ENCODE results near the gene FMNL3.
"Not testable (repeated sequence)": the region's sequence is repeated elsewhere in the genome, so short reads cannot be mapped to it uniquely, and the experiment has no call there.

DNA sequence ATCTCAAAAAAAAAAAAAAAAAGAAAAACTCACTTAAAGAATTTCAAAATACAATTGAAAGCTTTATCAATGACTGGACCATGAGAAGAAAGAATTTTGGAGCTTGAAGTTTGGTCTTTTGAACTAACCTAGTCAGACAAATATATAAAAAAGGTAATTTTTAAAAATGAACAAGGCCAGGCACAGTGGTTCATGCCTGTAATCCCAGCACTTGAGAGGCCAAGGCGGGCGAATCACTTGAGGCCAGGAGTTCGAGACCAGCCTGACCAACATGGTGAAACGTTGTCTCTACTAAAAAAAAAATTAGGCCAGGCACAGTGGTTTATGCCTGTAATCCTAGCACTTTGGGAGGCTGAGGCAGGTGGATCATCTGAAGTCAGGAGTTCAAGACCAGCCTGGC, 96.4 kb downstream of the FMNL3 start:
- TF ChIP-seq, protein P1, sequence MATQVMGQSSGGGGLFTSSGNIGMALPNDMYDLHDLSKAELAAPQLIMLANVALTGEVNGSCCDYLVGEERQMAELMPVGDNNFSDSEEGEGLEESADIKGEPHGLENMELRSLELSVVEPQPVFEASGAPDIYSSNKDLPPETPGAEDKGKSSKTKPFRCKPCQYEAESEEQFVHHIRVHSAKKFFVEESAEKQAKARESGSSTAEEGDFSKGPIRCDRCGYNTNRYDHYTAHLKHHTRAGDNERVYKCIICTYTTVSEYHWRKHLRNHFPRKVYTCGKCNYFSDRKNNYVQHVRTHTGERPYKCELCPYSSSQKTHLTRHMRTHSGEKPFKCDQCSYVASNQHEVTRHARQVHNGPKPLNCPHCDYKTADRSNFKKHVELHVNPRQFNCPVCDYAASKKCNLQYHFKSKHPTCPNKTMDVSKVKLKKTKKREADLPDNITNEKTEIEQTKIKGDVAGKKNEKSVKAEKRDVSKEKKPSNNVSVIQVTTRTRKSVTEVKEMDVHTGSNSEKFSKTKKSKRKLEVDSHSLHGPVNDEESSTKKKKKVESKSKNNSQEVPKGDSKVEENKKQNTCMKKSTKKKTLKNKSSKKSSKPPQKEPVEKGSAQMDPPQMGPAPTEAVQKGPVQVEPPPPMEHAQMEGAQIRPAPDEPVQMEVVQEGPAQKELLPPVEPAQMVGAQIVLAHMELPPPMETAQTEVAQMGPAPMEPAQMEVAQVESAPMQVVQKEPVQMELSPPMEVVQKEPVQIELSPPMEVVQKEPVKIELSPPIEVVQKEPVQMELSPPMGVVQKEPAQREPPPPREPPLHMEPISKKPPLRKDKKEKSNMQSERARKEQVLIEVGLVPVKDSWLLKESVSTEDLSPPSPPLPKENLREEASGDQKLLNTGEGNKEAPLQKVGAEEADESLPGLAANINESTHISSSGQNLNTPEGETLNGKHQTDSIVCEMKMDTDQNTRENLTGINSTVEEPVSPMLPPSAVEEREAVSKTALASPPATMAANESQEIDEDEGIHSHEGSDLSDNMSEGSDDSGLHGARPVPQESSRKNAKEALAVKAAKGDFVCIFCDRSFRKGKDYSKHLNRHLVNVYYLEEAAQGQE (IDR thresholded peaks at IDR 0.05; ENCODE audit: low read depth, low read length), result not testable (repeated sequence)
- TF ChIP-seq, protein P2, sequence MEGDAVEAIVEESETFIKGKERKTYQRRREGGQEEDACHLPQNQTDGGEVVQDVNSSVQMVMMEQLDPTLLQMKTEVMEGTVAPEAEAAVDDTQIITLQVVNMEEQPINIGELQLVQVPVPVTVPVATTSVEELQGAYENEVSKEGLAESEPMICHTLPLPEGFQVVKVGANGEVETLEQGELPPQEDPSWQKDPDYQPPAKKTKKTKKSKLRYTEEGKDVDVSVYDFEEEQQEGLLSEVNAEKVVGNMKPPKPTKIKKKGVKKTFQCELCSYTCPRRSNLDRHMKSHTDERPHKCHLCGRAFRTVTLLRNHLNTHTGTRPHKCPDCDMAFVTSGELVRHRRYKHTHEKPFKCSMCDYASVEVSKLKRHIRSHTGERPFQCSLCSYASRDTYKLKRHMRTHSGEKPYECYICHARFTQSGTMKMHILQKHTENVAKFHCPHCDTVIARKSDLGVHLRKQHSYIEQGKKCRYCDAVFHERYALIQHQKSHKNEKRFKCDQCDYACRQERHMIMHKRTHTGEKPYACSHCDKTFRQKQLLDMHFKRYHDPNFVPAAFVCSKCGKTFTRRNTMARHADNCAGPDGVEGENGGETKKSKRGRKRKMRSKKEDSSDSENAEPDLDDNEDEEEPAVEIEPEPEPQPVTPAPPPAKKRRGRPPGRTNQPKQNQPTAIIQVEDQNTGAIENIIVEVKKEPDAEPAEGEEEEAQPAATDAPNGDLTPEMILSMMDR (IDR thresholded peaks at IDR 0.05), result not testable (repeated sequence)
- TF ChIP-seq, protein P3, sequence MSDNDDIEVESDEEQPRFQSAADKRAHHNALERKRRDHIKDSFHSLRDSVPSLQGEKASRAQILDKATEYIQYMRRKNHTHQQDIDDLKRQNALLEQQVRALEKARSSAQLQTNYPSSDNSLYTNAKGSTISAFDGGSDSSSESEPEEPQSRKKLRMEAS (IDR thresholded peaks at IDR 0.05; ENCODE audit: low read depth), result not testable (repeated sequence)
- TF ChIP-seq, protein P4, sequence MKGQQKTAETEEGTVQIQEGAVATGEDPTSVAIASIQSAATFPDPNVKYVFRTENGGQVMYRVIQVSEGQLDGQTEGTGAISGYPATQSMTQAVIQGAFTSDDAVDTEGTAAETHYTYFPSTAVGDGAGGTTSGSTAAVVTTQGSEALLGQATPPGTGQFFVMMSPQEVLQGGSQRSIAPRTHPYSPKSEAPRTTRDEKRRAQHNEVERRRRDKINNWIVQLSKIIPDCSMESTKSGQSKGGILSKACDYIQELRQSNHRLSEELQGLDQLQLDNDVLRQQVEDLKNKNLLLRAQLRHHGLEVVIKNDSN (IDR thresholded peaks at IDR 0.05; ENCODE audit: borderline replicate concordance, low read depth), result not testable (repeated sequence)
- not testable (repeated sequence) for TF ChIP-seq NFIC (IDR thresholded peaks at IDR 0.05; ENCODE audit: borderline replicate concordance); EZH2phosphoT487 (IDR thresholded peaks at IDR 0.05; ENCODE audit: borderline replicate concordance, low read depth)
